Mesenchymal stem cell (in vitro differentiated cells and primary cell): Measurements from ENCODE around the gene DENND5B.

ENCODE experiments used
- DNase-seq: peaks from one replicate; pipeline ENCODE4 v3.0.0-alpha.2; 2013
- H2AFZ ChIP-seq: one replicate; pipeline ENCODE4 v1.6.1; 2013; ENCODE audit warnings: low read depth, mild to moderate bottlenecking, control low read depth, inconsistent platforms, low read length, moderate library complexity
- H2AK5ac ChIP-seq: 2 replicates; pipeline ENCODE4 v1.6.1; 2013; ENCODE audit warnings: low read length, moderate library complexity, mild to moderate bottlenecking, inconsistent platforms; ENCODE audit not compliant: severe bottlenecking
- H2BK120ac ChIP-seq: one replicate; pipeline ENCODE4 v1.6.1; 2013; ENCODE audit warnings: low read depth, mild to moderate bottlenecking, inconsistent platforms, low read length, moderate library complexity
- H2BK12ac ChIP-seq, 2 experiments: one replicate each; pipeline ENCODE4 v1.6.1; 2013; ENCODE audit warnings: inconsistent platforms in 2 of 2, low read length in 2 of 2, mild to moderate bottlenecking in 2 of 2, moderate library complexity in 2 of 2, control low read depth in 1 of 2
- H2BK15ac ChIP-seq: one replicate; pipeline ENCODE4 v1.6.1; 2013; ENCODE audit warnings: mild to moderate bottlenecking, low read depth, inconsistent platforms; ENCODE audit not compliant: poor library complexity, severe bottlenecking
- H2BK5ac ChIP-seq: 2 replicates; pipeline ENCODE4 v1.6.1; 2013; ENCODE audit warnings: low read depth, mild to moderate bottlenecking, low read length, control low read depth, inconsistent platforms; ENCODE audit not compliant: poor library complexity, severe bottlenecking
- H3K14ac ChIP-seq, 2 experiments: one replicate each; pipeline ENCODE4 v1.6.1; 2013; ENCODE audit warnings: inconsistent platforms in 2 of 2, low read length in 2 of 2, control low read depth in 1 of 2, mild to moderate bottlenecking in 1 of 2, moderate library complexity in 1 of 2
- H3K18ac ChIP-seq, 2 experiments: one replicate each; pipeline ENCODE4 v1.6.1; 2013; ENCODE audit warnings: inconsistent platforms in 2 of 2, low read length in 2 of 2, control low read depth in 1 of 2, low read depth in 1 of 2, mild to moderate bottlenecking in 1 of 2
- H3K23ac ChIP-seq, 2 experiments: one replicate each; pipeline ENCODE4 v1.6.1; 2013; ENCODE audit warnings: inconsistent platforms in 2 of 2, low read length in 2 of 2, mild to moderate bottlenecking in 2 of 2, moderate library complexity in 2 of 2, control low read depth in 1 of 2
- H3K27ac ChIP-seq: 2 replicates; pipeline ENCODE4 v1.5.1; 2013; ENCODE audit warnings: mild to moderate bottlenecking, moderate library complexity, low read length, control low read depth, inconsistent platforms; ENCODE audit not compliant: poor library complexity, severe bottlenecking
- H3K27me3 ChIP-seq, 2 experiments: 2 replicates each; pipeline versions ENCODE4 v1.6.1 to v1.7.0; 2013; ENCODE audit warnings: low read length in 2 of 2, mild to moderate bottlenecking in 2 of 2, moderate library complexity in 2 of 2, control low read depth in 1 of 2, inconsistent platforms in 1 of 2; ENCODE audit not compliant: control insufficient read depth in 1 of 2, insufficient read depth in 1 of 2
- H3K36me3 ChIP-seq, 2 experiments: 2 replicates each; pipeline versions ENCODE4 v1.6.1 to v1.7.0; 2013; ENCODE audit warnings: low read length in 2 of 2, control low read depth in 1 of 2, inconsistent platforms in 1 of 2, low read depth in 1 of 2, mild to moderate bottlenecking in 1 of 2; ENCODE audit not compliant: insufficient read depth in 2 of 2, control insufficient read depth in 1 of 2
- H3K4ac ChIP-seq, 2 experiments: one replicate each; pipeline ENCODE4 v1.6.1; 2013; ENCODE audit warnings: inconsistent platforms in 2 of 2, low read length in 2 of 2, mild to moderate bottlenecking in 2 of 2, moderate library complexity in 2 of 2, control low read depth in 1 of 2, low read depth in 1 of 2
- H3K4me1 ChIP-seq: 2 replicates; pipeline ENCODE4 v1.6.1; 2013; ENCODE audit warnings: low read depth, low read length, control low read depth; ENCODE audit not compliant: control insufficient read depth, insufficient read depth
- H3K4me2 ChIP-seq: 2 replicates; pipeline ENCODE4 v1.6.1; 2013; ENCODE audit warnings: low read length, mild to moderate bottlenecking, inconsistent platforms; ENCODE audit not compliant: poor library complexity, severe bottlenecking
- H3K4me3 ChIP-seq, 2 experiments: 2 replicates each; pipeline versions ENCODE4 v1.5.1 to v1.7.0; 2013; ENCODE audit warnings: low read length in 2 of 2, mild to moderate bottlenecking in 2 of 2, control low read depth in 1 of 2, low read depth in 1 of 2; ENCODE audit not compliant: insufficient read depth in 1 of 2
- H3K79me1 ChIP-seq: replicated peaks from 2 replicates; pipeline ENCODE4 v1.6.1; 2013; ENCODE audit warnings: mild to moderate bottlenecking, control low read depth, low read length, inconsistent platforms; ENCODE audit not compliant: poor library complexity, severe bottlenecking
- H3K9ac ChIP-seq: 2 replicates; pipeline ENCODE4 v1.7.0; 2013; ENCODE audit warnings: mild to moderate bottlenecking, low read length, moderate library complexity
- H3K9me3 ChIP-seq: 2 replicates; pipeline ENCODE4 v1.7.0; 2013; ENCODE audit warnings: mild to moderate bottlenecking, low read length; ENCODE audit not compliant: control insufficient read depth
- H4K8ac ChIP-seq: one replicate; pipeline ENCODE4 v1.6.1; 2013; ENCODE audit warnings: inconsistent platforms, mild to moderate bottlenecking, low read length, moderate library complexity
- H4K91ac ChIP-seq: one replicate; pipeline ENCODE4 v1.6.1; 2013; ENCODE audit warnings: mild to moderate bottlenecking, low read length, inconsistent platforms
- WGBS: methylation state at CpG from one replicate; pipeline ENCODE4 v1.1.7; 2013; ENCODE audit warnings: mixed read lengths; 5-methylcytosine and 5-hydroxymethylcytosine counted together

DENND5B gene

DNA sequence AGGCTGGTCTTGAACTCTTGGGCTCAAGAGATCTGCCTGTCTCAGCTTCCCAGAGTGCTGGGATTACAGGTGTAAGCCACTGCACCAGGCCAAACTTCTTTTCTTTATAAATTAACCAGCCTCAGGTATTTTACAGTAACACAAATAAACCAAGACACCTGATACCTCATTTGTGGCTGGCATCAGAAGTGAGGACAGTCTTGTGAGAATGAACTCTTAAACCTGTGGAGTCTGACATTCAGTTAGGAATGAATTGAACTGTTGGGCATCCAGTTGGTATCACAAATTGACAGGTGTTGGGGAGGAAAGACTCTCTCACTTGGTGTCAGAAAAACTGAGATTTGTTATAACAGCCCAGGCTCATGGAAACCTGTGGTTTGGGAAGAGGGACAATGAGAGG is 120.5 kb downstream of the DENND5B start:
- Histone ChIP-seq H3K4me1 (peaks cover 12% of the 10 kb centered on the region), H3K9ac (no peak overlapping the region), H2AK5ac (no peak overlapping the region), H3K18ac (no peak overlapping the region), H3K4ac (no peak overlapping the region), H3K4me2 (no peak overlapping the region), H3K79me1 (peaks cover 11% of the 10 kb centered on the region), H4K8ac (no peak overlapping the region), H3K14ac (no peak overlapping the region), H2BK15ac (no peak overlapping the region), H2BK12ac (no peak overlapping the region), H4K91ac (no peak overlapping the region), H3K27ac (no peak overlapping the region), H3K4me3 (no peak overlapping the region), H2BK120ac (no peak overlapping the region), H2AFZ (no peak overlapping the region), H3K36me3 (peaks cover 5 to 9% of the 10 kb centered on the region in 2 experiments), H2BK5ac (no peak overlapping the region), H3K9me3 (no peaks in the 10 kb centered on the region), H3K23ac (no peak overlapping the region), H3K27me3 (no peaks in the 10 kb centered on the region)
- no peak for DNase-seq

DNA sequence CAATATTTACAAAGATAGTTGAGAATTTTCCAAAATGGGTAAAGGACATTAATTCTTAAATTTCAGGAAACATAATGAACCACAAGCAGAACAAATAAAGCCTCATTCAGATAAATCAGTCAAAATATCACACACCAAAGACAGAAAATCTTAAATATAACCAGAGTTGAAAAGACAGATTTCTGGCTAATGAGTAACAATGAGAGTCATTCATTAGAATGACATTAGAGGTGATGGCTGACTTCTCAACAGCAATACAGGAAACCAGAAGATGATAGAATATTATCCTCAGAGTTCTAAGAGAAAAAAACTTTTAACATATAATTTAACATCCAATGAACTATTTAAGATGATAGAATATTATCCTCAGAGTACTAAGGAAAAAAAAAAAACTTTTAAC is 124.2 kb downstream of the DENND5B start:
- Histone ChIP-seq H3K27ac (no peak overlapping the region), H3K4me1 (peaks cover 9% of the 10 kb centered on the region), H3K14ac (no peak overlapping the region), H2BK15ac (no peak overlapping the region), H2BK5ac (no peak overlapping the region), H3K79me1 (peaks cover 19% of the 10 kb centered on the region), H3K9me3 (no peaks in the 10 kb centered on the region), H2BK120ac (no peak overlapping the region), H3K23ac (no peak overlapping the region), H3K9ac (no peak overlapping the region), H2AK5ac (no peak overlapping the region), H3K18ac (no peak overlapping the region), H2AFZ (no peak overlapping the region), H4K8ac (no peak overlapping the region), H2BK12ac (no peak overlapping the region), H3K4ac (no peak overlapping the region), H3K36me3 (peaks cover 5 to 6% of the 10 kb centered on the region in 2 experiments), H3K27me3 (no peaks in the 10 kb centered on the region), H3K4me3 (no peak overlapping the region), H3K4me2 (no peak overlapping the region), H4K91ac (no peak overlapping the region)
- DNase-seq = no peak

DNA sequence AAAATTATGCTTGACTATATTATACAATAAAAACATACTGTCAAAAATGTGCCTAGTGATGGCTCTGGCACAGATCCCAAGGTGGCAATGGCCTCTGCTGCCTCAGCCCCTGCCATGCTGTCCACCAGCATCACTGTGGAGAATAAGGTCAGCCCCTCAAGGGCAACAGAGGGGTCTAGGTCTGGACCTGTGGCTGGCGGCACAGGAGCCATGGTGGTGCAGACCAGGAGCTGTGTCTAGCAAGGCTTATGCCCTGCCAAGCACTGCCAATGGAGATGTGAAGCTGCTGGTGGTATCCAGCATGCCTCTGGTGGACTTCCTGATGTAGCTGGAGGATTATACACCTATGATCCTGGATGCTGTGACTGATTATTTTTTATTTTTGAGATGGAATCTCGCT is 125.9 kb downstream of the DENND5B start:
- no peak overlapping the region for H2AK5ac ChIP-seq

DNA sequence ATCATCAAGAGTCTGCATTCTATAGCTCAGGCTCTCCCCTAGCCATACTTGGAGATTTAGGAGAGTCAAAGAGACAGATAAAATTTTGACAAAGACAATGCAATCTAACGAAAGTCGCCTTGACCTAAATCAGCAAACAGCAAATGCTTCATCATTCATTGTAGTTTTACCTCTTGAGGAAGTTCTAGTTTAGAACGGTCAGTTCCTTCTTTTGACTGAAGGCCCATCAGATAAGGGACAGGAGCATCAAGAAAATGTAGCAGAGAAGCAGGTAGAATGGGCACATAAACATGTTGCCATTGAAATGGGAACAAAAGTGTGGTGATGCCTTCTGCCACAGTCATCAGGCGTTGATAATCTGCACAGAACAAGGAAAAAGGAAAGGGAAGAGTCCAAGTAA is 130.9 kb downstream of the DENND5B start:
- Histone ChIP-seq H3K27ac (no peak overlapping the region), H3K14ac (no peak overlapping the region), H3K4me3 (no peak overlapping the region), H2BK120ac (no peak overlapping the region), H3K23ac (no peak overlapping the region), H3K27me3 (no peaks in the 10 kb centered on the region), H2AK5ac (no peak overlapping the region), H2BK15ac (no peak overlapping the region), H3K36me3 (peaks cover 0 to 15% of the 10 kb centered on the region in 2 experiments), H3K9me3 (no peaks in the 10 kb centered on the region), H2BK5ac (no peak overlapping the region), H2AFZ (no peak overlapping the region), H3K18ac (no peak overlapping the region), H4K91ac (no peak overlapping the region), H3K4me2 (no peak overlapping the region), H2BK12ac (no peak overlapping the region), H3K9ac (no peak overlapping the region), H3K4ac (no peak overlapping the region), H4K8ac (no peak overlapping the region), H3K4me1 (peaks cover 2% of the 10 kb centered on the region), H3K79me1 (peaks cover 7% of the 10 kb centered on the region)
- no peak for DNase-seq
- 95% methylated on average over 4 of the region's 4 CpGs for WGBS

More for the DNA sequence above, 125.9 kb downstream of the DENND5B start:
- Histone ChIP-seq H3K27me3 (no peaks in the 10 kb centered on the region), H3K79me1 (peaks cover 19% of the 10 kb centered on the region), H2AFZ (no peak overlapping the region), H2BK120ac (no peak overlapping the region), H3K14ac (no peak overlapping the region), H4K91ac (no peak overlapping the region), H4K8ac (no peak overlapping the region), H3K23ac (no peak overlapping the region), H3K9me3 (no peaks in the 10 kb centered on the region), H2BK15ac (no peak overlapping the region), H3K4ac (no peak overlapping the region), H3K4me2 (no peak overlapping the region), H3K9ac (no peak overlapping the region), H3K4me1 (peaks cover 9% of the 10 kb centered on the region), H3K18ac (no peak overlapping the region), H2BK12ac (no peak overlapping the region), H3K4me3 (no peak overlapping the region), H2BK5ac (no peak overlapping the region), H3K27ac (no peak overlapping the region), H3K36me3 (peaks cover 5 to 9% of the 10 kb centered on the region in 2 experiments)
- DNase-seq = no peak
- WGBS = 98% methylated on average over 2 of the region's 2 CpGs
